ENCODE measurements around the gene GUCA2B. TPM values are rescaled to one million over a fixed set of nuclear protein-coding genes. Genes with fewer than 3 reads are reported as not detected.

The GUCA2B gene
- total RNA-seq, 2 experiments from 2014 or later, result not detected

DNA sequence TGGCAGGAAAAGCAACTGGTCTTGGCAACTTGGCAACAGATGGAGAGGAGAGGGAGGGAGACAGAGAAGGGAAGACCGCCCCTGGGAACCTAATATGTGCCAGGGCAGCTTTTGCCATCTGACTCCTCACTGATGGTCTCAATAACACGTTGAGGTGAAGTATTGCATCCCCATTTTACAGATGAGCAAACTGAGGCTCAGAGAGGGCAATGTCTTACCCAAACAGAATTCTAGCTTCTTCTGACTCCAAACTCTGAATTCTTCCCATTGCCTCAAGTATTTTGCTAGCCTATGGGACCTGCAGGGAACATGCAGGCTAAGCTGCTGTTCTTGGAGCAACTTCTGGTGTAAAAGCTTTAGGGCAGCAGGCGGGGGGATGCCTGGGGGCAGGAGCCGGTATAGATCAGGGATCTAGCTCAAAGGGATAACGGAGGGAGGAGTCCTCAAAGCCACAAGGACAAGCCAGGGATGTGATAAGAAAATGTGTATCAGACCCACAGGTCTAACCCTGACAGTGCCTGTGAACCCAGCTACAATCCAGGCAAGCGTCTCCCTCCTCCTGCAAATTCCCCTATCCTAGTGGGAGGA lies 18.6 kb downstream of the GUCA2B start:
- H3K4me3 Mint-ChIP-seq, result no peak overlapping the region
- H3K27me3 Mint-ChIP-seq, result no peaks in the 10 kb centered on the region
- POLR2A ChIA-PET, result no interaction called here
- intact Hi-C loops (cut with micrococcal nuclease), result loop anchor here (2.0 kb wide), 1 partner anchor 25 kb away; no protein-coding TSS in a partner anchor
- no peak for DNase-seq
- CTCF ChIA-PET, result interaction anchor here (0.8 to 3.6 kb wide), 4 partner anchors 9 to 39 kb away, joined by 3 to 20 read pairs (median 14); no protein-coding TSS in a partner anchor
- H3K9me3 Mint-ChIP-seq, result no peaks in the 10 kb centered on the region
- H3K36me3 Mint-ChIP-seq, result peaks cover 1% of the 10 kb centered on the region
- H3K27ac Mint-ChIP-seq, result no peak overlapping the region
- H3K4me1 Mint-ChIP-seq (ENCODE audit: low read depth), result no peaks in the 10 kb centered on the region

DNA sequence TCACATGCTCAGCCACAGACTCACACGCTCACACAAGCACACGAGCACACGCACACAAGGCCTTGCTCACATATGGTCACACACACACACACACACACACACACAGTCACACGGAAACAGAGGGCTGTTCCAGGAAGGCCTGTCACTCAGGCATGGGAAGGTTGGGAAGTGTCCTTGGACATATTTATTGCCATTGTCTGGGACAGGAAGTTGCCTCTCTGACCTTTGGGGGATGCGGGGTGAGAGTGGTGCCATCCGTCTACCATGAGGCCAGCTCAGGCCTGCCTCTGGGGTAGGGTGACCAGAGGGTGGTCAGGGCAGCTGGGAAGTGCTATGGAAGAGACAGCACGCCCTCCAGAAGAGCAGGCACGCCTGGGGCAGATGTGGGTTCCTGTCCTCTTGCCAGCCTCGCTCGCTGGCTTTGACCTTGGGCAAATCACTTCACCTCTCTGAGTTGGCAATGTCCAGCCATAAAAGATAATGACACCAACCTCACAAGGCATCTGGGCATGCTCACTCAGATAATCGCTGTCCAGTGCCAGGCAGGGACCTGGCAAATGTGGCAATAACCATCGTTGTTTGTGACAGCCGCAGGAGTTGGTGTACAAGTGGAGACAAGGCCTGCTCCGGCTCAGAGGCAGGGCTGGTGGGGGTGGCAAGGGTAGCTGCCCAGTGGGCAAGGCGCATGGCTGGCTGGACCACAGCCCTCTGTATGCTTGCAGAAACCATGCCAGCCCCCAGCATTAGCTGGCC lies 19.3 kb downstream of the GUCA2B start:
- no peak for DNase-seq
- no peaks in the 10 kb centered on the region for H3K9me3 Mint-ChIP-seq
- no peaks in the 10 kb centered on the region for H3K4me1 Mint-ChIP-seq (ENCODE audit: low read depth)
- no peaks in the 10 kb centered on the region for H3K27me3 Mint-ChIP-seq
- peaks cover 3% of the 10 kb centered on the region for H3K36me3 Mint-ChIP-seq
- no peak overlapping the region for H3K27ac Mint-ChIP-seq
- H3K4me3 Mint-ChIP-seq, result no peak overlapping the region
- ChIA-PET CTCF (interaction anchor here (0.8 to 3.6 kb wide), 27 partner anchors 9 to 658 kb away, joined by 3 to 30 read pairs (median 7); partner anchors contain the start of genes CCDC30 and GUCA2A), POLR2A (no interaction called here)
- intact Hi-C loops (cut with micrococcal nuclease), result loop anchor here (2.0 kb wide), 1 partner anchor 26 kb away; no protein-coding TSS in a partner anchor

DNA sequence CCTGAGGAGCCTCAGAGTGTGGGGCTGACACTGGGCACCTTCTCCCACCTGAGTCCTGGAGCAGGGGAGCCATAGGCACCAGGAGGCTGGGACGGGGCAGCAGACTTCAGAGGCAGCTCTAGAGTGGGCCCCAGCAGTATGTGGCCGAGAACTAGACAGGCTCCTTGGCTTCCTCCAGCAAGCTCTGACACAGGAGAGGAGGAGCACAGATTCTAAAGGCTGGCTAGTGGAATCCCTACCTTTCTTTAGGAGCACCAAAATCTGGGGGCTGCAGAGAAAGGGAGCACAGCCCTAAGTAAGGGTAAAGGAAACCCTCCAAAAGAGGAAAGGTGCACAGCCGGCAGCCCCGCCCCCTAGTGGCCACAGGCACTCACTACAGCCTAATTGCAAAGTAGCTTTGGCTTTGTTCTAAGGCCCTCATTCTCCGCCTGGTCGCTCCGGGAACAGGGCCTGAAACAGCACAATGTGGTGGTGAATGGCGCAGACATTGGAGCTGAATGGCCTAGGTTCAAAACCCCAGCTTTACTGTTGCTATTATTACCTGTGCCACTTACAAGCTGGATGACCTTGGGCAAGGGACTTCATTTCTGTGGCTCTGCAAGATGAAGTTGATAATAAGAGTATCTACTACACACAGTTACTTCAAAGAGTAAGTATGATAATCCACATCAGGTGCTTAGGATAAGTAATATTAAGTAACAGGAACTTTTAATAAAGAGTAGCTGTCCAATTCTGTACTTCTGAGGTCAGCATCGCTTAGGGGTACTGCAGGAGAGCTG lies 20.1 kb downstream of the GUCA2B start:
- Mint-ChIP-seq H3K9me3 (no peaks in the 10 kb centered on the region), H3K27me3 (no peaks in the 10 kb centered on the region), H3K4me1 (ENCODE audit: low read depth) (no peaks in the 10 kb centered on the region), H3K27ac (no peak overlapping the region), H3K36me3 (peaks cover 3% of the 10 kb centered on the region), H3K4me3 (no peak overlapping the region)
- intact Hi-C loops (cut with micrococcal nuclease), result loop anchor here (2.0 kb wide), 1 partner anchor 27 kb away; no protein-coding TSS in a partner anchor
- ChIA-PET CTCF (interaction anchor here (0.5 to 3.6 kb wide), 68 partner anchors 9 to 697 kb away, joined by 3 to 30 read pairs (median 4); partner anchors contain the start of genes CCDC30, FOXJ3 and GUCA2A), POLR2A (no interaction called here)
- DNase-seq, result peak; percentile 74

GRCh38 chr1:42173961-42174735 lies 20.9 kb downstream of the GUCA2B start:
- Mint-ChIP-seq H3K4me1 (ENCODE audit: low read depth) (no peaks in the 10 kb centered on the region), H3K27me3 (no peaks in the 10 kb centered on the region), H3K4me3 (no peak overlapping the region), H3K27ac (no peak overlapping the region), H3K36me3 (peaks cover 3% of the 10 kb centered on the region), H3K9me3 (no peaks in the 10 kb centered on the region)
- POLR2A ChIA-PET, result no interaction called here
- CTCF ChIA-PET, result interaction anchor here (0.5 to 3.6 kb wide), 68 partner anchors 8 to 698 kb away, joined by 3 to 30 read pairs (median 4); partner anchors contain the start of genes CCDC30, FOXJ3 and GUCA2A
- intact Hi-C loops (cut with micrococcal nuclease), result loop anchor here (2.0 kb wide), 1 partner anchor 27 kb away; no protein-coding TSS in a partner anchor
- no peak for DNase-seq

DNA sequence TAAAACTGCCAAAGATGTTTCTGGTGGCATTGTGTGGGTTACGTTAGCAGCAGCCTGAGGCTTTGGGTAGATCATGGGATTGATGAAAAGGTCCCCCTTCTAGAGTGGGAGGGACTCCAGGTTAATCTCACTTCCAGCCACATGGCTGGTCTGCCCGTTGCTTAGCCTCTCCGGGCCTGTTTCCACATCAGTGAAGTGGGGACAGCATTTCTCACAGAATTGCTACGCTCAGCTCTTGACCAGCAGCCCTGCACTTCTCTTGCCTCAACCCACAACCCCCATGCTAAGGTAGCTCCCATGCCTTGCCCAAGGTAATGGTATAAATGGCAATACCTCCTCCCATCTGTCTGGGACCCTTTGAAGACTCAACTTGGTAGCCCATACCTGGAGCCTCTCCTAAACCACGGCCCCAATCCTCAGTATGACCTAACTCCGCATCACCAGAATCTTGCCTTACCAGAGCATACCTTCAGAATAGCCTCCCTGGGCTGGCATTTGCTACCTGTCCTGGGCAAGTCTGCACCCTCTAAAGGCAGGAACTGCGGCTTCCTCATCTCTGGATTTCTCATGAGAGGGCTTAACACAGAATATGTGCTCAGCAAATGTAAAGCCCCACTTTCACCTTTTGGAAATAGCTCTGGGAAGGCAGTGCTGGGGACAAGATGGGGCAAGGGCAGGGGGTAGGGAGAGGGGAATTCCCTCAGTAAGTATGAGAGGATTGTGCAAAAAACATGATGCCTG lies 22.3 kb downstream of the GUCA2B start:
- ChIA-PET POLR2A (no interaction called here), CTCF (interaction anchor here (0.6 to 3.6 kb wide), 10 partner anchors 12 to 601 kb away, joined by 3 to 20 read pairs (median 6); partner anchors contain the start of gene GUCA2A)

DNA sequence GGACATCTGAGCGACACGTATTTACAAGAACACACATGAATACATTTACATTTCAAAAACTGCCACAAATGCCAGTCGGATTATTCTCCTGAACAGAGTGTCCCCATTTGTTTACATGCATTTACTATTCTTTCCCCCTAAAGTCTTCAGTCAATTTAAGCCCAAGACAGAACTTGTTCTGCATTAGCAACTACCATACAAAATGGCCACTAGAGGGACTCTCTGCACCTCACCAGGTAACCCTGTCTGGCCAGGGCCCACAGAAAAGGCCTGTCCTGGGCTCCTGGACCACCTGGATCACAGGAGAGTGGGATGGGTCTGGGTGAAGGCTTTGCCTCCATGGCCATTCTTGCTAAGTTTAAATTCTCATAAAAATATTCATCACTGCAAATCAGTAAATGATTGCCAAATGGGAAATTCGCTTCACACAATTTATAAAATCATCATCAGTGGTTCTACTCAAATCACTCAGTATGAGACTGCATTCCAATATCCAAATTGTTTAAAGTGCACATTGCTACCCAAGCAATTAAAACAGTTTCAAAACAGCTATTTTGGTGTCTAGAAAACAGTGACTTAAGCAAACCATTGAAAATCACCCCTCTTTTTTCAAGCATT lies 23.8 kb downstream of the GUCA2B start:
- ChIA-PET CTCF (interaction anchor here (0.7 kb wide), 1 partner anchor 603 kb away, joined by 3 read pairs; no protein-coding TSS in a partner anchor), POLR2A (no interaction called here)
- Mint-ChIP-seq H3K4me1 (ENCODE audit: low read depth) (no peaks in the 10 kb centered on the region), H3K27ac (no peak overlapping the region), H3K36me3 (peaks cover 5% of the 10 kb centered on the region), H3K4me3 (no peak overlapping the region), H3K9me3 (no peaks in the 10 kb centered on the region), H3K27me3 (no peaks in the 10 kb centered on the region)
- intact Hi-C loops (cut with micrococcal nuclease), result loop anchor here (5.0 kb wide), 1 partner anchor 155 kb away; no protein-coding TSS in a partner anchor
- DNase-seq, result peak; percentile 20

More for the DNA sequence above, 22.3 kb downstream of the GUCA2B start:
- Mint-ChIP-seq H3K4me1 (ENCODE audit: low read depth) (no peaks in the 10 kb centered on the region), H3K27me3 (no peaks in the 10 kb centered on the region), H3K27ac (no peak overlapping the region), H3K4me3 (no peak overlapping the region), H3K36me3 (peaks cover 5% of the 10 kb centered on the region), H3K9me3 (no peaks in the 10 kb centered on the region)
- DNase-seq, result no peak
- intact Hi-C loops (cut with micrococcal nuclease), result loop anchor here (5.0 kb wide), 1 partner anchor 157 kb away; no protein-coding TSS in a partner anchor

DNA sequence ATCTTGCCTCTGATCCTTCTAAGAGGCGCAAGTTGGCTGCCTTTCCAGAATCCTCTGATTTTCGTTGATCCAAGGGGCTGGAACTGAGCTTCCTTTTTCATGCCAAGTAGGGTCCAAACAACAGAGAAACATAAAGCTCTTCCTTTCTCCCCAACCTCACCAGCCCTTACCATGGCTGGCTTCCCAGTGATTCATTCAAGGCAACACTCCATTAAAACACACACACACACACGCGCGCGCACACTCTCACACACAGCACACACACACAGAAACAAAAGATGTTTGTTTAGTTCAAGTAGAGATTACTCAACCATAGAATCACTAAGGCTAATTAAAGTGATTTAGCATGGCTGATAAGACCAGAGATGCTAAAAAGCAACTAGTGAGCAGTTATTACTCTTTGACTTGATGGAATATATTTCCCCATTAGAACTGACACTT lies 24.4 kb downstream of the GUCA2B start:
- Mint-ChIP-seq H3K27ac (no peak overlapping the region), H3K27me3 (no peaks in the 10 kb centered on the region), H3K4me3 (no peak overlapping the region), H3K4me1 (ENCODE audit: low read depth) (no peaks in the 10 kb centered on the region), H3K9me3 (no peaks in the 10 kb centered on the region), H3K36me3 (peaks cover 5% of the 10 kb centered on the region)
- DNase-seq, result no peak
- ChIA-PET POLR2A (no interaction called here), CTCF (interaction anchor here (0.7 kb wide), 1 partner anchor 604 kb away, joined by 3 read pairs; no protein-coding TSS in a partner anchor)
- intact Hi-C loops (cut with micrococcal nuclease), result loop anchor here (5.0 kb wide), 1 partner anchor 155 kb away; no protein-coding TSS in a partner anchor

GRCh38 chr1:42178249-42178648 lies 25.0 kb downstream of the GUCA2B start:
- ChIA-PET POLR2A (no interaction called here), CTCF (no interaction called here)
- Mint-ChIP-seq H3K4me3 (no peak overlapping the region), H3K36me3 (peaks cover 5% of the 10 kb centered on the region), H3K27me3 (no peaks in the 10 kb centered on the region), H3K9me3 (no peaks in the 10 kb centered on the region), H3K27ac (no peak overlapping the region), H3K4me1 (ENCODE audit: low read depth) (no peaks in the 10 kb centered on the region)
- intact Hi-C loops (cut with micrococcal nuclease), result loop anchor here (5.0 kb wide), 1 partner anchor 154 kb away; no protein-coding TSS in a partner anchor
- no peak for DNase-seq

- Mint-ChIP-seq H3K4me1 (ENCODE audit: low read depth) (no peaks in the 10 kb centered on the region), H3K9me3 (no peaks in the 10 kb centered on the region), H3K36me3 (peaks cover 5% of the 10 kb centered on the region), H3K4me3 (no peak overlapping the region), H3K27me3 (no peaks in the 10 kb centered on the region), H3K27ac (no peak overlapping the region)
- intact Hi-C loops (cut with micrococcal nuclease), result loop anchor here (5.0 kb wide), 1 partner anchor 153 kb away; no protein-coding TSS in a partner anchor
- ChIA-PET CTCF (no interaction called here), POLR2A (no interaction called here)
- no peak for DNase-seq
Observed at GRCh38 chr1:42179275-42179674, 26.1 kb downstream of the GUCA2B start.

DNA sequence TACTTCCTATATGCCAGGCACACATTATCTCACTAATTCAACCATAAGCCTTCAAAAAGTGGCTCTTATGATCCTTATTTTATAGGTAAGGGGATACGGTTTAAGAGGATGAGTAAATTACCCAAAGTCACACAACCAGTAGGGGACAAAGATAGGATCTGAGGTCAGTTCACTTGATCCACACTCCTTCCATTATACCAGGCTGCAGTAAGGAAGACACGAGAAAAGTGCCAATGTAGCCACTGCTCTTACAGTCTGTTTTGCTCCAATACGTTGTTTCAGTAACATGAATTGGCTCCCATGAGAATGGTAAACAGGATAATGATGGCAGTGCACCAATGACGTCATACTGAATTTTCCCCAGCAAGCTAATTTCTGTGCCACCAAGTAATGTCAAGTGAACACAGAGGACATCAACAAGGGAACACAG lies 26.7 kb downstream of the GUCA2B start:
- H3K27me3 Mint-ChIP-seq, result no peaks in the 10 kb centered on the region
- H3K27ac Mint-ChIP-seq, result no peak overlapping the region
- intact Hi-C loops (cut with micrococcal nuclease), result loop anchor here (5.0 kb wide), 1 partner anchor 152 kb away; no protein-coding TSS in a partner anchor
- CTCF ChIA-PET, result no interaction called here
- H3K4me1 Mint-ChIP-seq (ENCODE audit: low read depth), result no peaks in the 10 kb centered on the region
- no peak overlapping the region for H3K4me3 Mint-ChIP-seq
- H3K9me3 Mint-ChIP-seq, result no peaks in the 10 kb centered on the region
- POLR2A ChIA-PET, result no interaction called here
- H3K36me3 Mint-ChIP-seq, result peaks cover 9% of the 10 kb centered on the region
- DNase-seq, result no peak
